Keratinocyte (primary cell): ENCODE data around the gene PLAU. TPM values are rescaled to one million over a fixed set of nuclear protein-coding genes. Genes with fewer than 3 reads are reported as not detected.

Source experiments
- DNase-seq: peaks from one replicate; pipeline ENCODE4 v3.0.0-alpha.2; 2011; ENCODE audit warnings: low read depth, missing footprints, low spot score
- FAIRE-seq: peaks from 2 replicates; lab custom pipeline; 2011; peaks lifted over from hg19 to GRCh38; lab: Jason Lieb, UNC
- H2AFZ ChIP-seq: 2 replicates; pipeline ENCODE4 v1.6.0; 2012; ENCODE audit warnings: low read length, control low read depth, inconsistent platforms; ENCODE audit not compliant: control insufficient read depth
- H3K27ac ChIP-seq: 2 replicates; pipeline ENCODE4 v1.5.1; 2011; ENCODE audit warnings: low read length; ENCODE audit not compliant: control insufficient read depth, insufficient read depth
- H3K27me3 ChIP-seq: 3 replicates; pipeline ENCODE4 v1.6.0; 2011; ENCODE audit warnings: low read length; ENCODE audit not compliant: control insufficient read depth, insufficient read depth; ENCODE audit errors: extremely low read depth
- H3K36me3 ChIP-seq, 2 experiments: 2 replicates in 1 of 2; 3 replicates in 1 of 2; pipeline ENCODE4 v1.5.1; 2011; ENCODE audit warnings: low read length in 2 of 2, mild to moderate bottlenecking in 1 of 2; ENCODE audit not compliant: control insufficient read depth in 2 of 2, insufficient read depth in 2 of 2; ENCODE audit errors: extremely low read depth in 1 of 2
- H3K4me1 ChIP-seq: 3 replicates; pipeline ENCODE4 v1.5.1; 2011; ENCODE audit warnings: low read length; ENCODE audit not compliant: control insufficient read depth, insufficient read depth; ENCODE audit errors: extremely low read depth
- H3K4me2 ChIP-seq: 3 replicates; pipeline ENCODE4 v1.6.0; 2011; ENCODE audit warnings: low read depth, low read length; ENCODE audit not compliant: control insufficient read depth, insufficient read depth; ENCODE audit errors: extremely low read depth
- H3K4me3 ChIP-seq, 3 experiments: fragments of 200-600 bp in 1 of 3; sonication (generic) in 1 of 3; 2 replicates in 2 of 3; 3 replicates in 1 of 3; pipeline ENCODE4 v1.5.1; 2011 to 2016; ENCODE audit warnings: low read length in 3 of 3, mild to moderate bottlenecking in 3 of 3, control low read depth in 2 of 3, inconsistent platforms in 1 of 3, low read depth in 1 of 3, mixed read lengths in 1 of 3, mixed run types in 1 of 3, moderate library complexity in 1 of 3; ENCODE audit not compliant: control insufficient read depth in 2 of 3, insufficient read depth in 2 of 3; ENCODE audit errors: extremely low read depth in 1 of 3
- H3K79me2 ChIP-seq: 2 replicates; pipeline ENCODE4 v1.6.0; 2012; ENCODE audit warnings: low read length; ENCODE audit not compliant: control insufficient read depth, insufficient read depth
- H3K9ac ChIP-seq: 3 replicates; pipeline ENCODE4 v1.6.0; 2011; ENCODE audit warnings: low read length; ENCODE audit not compliant: control insufficient read depth, insufficient read depth; ENCODE audit errors: extremely low read depth
- H3K9me1 ChIP-seq: 3 replicates; pipeline ENCODE4 v1.6.0; 2011; ENCODE audit warnings: low read length; ENCODE audit not compliant: control insufficient read depth, insufficient read depth; ENCODE audit errors: extremely low read depth
- H3K9me3 ChIP-seq: 2 replicates; pipeline ENCODE4 v1.5.1; 2012; ENCODE audit warnings: low read depth, low read length; ENCODE audit not compliant: control insufficient read depth
- H4K20me1 ChIP-seq: 3 replicates; pipeline ENCODE4 v1.6.0; 2011; ENCODE audit warnings: low read length; ENCODE audit not compliant: control insufficient read depth, insufficient read depth; ENCODE audit errors: extremely low read depth
- EZH2 ChIP-seq: IDR thresholded peaks from one replicate; pipeline ENCODE4 v1.6.1; 2012; ENCODE audit warnings: inconsistent platforms, mild to moderate bottlenecking, low read length, moderate library complexity
- dilution Hi-C: fragments of 300-500 bp; cut with MboI; formaldehyde crosslinking; loops from one replicate; pipeline ENCODE4 v1.7.0; 2020; ENCODE audit warnings: low sequenced_read_pairs; ENCODE audit not compliant: extremely low pct_ligation_motif_present
- polyA plus RNA-seq, 5 experiments: library from polyadenylated mRNA; depleted of rRNA in 3 of 5; stranded (reverse) in 3 of 5; stranded (forward) in 1 of 5; unstranded in 1 of 5; fragments of >200 nt; gene quantifications; 1 replicate in 1 of 5; 2 replicates in 3 of 5; 3 replicates in 1 of 5; pipeline versions ENCODE4 v1.2.1 to v1.2.3, GENCODE V29; 2011 to 2012; ENCODE audit warnings: missing spikeins in 2 of 5, low read depth in 1 of 5, low replicate concordance in 1 of 5
- TF ChIP-seq, protein P1 (sequence below), 3 experiments: IDR thresholded peaks in 1 of 3; conservative IDR thresholded peaks in 1 of 3; optimal IDR thresholded peaks in 1 of 3; 2 replicates in 2 of 3; 3 replicates in 1 of 3; pipeline versions ENCODE3 to v1.5.1; 2011; ENCODE audit warnings: low read length in 3 of 3, mild to moderate bottlenecking in 3 of 3, moderate library complexity in 2 of 3, control low read depth in 1 of 3, inconsistent platforms in 1 of 3; ENCODE audit not compliant: insufficient read depth in 2 of 3; ENCODE audit errors: extremely low read depth in 1 of 3

Gene PLAU
- polyA plus RNA-seq, 1 donor (not counting 4 experiments of a cell fraction or from before 2014, with no cell fraction given), result 262 TPM

DNA sequence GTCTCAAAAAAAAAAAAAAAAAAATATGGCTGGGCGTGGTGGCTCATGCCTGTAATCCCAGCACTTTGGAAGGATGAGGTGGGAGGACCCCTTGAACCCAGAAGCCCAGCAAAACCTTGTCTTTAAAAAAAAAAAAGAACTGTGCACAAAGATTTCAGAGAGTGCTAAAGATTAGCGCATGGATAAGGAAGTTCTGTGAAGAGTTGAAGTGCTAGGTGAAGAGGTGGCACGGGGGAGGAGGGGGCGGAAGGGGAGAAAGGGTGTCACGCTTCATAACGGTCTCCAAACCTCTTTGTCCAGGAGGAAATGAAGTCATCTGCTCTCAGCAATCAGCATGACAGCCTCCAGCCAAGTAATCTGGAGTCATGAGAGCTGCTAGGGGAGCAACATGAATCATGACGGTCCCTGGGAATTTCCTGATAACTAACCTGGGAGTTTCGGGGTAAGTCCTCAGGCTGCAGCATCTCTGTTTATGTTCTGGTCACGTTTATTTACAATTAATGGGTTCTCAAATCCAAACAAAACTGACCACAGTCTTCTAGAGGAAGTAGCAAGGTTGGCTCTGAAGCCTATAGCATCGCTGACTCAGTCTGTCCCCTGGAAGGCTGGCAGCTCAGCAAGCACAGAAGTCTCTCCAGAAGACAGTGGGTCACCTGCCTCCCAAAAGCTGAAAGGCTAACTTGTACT lies 1.9 kb upstream of the PLAU start:
- no peak for TF ChIP-seq EZH2
- TF ChIP-seq, protein P1, sequence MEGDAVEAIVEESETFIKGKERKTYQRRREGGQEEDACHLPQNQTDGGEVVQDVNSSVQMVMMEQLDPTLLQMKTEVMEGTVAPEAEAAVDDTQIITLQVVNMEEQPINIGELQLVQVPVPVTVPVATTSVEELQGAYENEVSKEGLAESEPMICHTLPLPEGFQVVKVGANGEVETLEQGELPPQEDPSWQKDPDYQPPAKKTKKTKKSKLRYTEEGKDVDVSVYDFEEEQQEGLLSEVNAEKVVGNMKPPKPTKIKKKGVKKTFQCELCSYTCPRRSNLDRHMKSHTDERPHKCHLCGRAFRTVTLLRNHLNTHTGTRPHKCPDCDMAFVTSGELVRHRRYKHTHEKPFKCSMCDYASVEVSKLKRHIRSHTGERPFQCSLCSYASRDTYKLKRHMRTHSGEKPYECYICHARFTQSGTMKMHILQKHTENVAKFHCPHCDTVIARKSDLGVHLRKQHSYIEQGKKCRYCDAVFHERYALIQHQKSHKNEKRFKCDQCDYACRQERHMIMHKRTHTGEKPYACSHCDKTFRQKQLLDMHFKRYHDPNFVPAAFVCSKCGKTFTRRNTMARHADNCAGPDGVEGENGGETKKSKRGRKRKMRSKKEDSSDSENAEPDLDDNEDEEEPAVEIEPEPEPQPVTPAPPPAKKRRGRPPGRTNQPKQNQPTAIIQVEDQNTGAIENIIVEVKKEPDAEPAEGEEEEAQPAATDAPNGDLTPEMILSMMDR (optimal IDR thresholded peaks at IDR 0.05 in 1 of 3, IDR thresholded peaks at IDR 0.05 in 1 of 3, conservative IDR thresholded peaks at IDR 0.05 in 1 of 3; ENCODE audit: extremely low read depth in 1 of 3, insufficient read depth in 2 of 3, low read length in 3 of 3), result no peak

DNA sequence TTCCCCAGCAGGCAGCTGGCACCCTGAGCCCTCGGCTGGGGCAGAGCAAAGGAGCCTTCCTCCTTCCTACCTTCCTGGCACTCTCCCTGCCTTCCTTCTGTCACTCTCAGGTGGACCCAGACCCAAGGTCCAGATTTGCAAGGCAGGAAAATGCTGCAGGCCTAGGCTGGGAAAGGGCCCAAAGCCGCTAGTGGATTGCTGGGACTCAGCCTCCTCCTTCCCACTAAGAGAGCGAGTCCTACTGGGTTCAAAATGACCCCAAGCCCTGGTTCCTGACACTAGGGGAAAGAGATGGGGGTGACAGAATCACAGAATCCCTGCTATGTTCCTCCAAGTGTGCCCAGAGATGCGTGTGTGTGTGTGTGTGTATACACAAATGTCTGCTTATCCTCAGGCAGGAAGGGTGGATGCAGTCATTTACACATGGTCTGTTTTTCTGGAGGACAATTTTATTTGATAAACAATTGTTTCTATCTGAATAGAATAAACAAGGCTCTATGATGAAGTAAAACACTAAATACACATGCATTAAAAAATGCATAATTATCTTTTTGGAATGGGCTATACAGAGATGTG lies 1.3 kb upstream of the PLAU start:
- Histone ChIP-seq H3K27me3 (no peaks in the 10 kb centered on the region), H3K9ac (peak overlapping the region; percentile 85), H2AFZ (no peak overlapping the region), H3K4me3 (peak overlapping the region; percentile 7 to 89 (median 86)), H3K36me3 (peaks cover 22 to 29% of the 10 kb centered on the region in 2 experiments), H3K79me2 (peaks cover 48% of the 10 kb centered on the region), H3K27ac (peak overlapping the region; percentile 99), H3K4me1 (peaks cover 72% of the 10 kb centered on the region), H4K20me1 (peaks cover 10% of the 10 kb centered on the region), H3K9me3 (no peaks in the 10 kb centered on the region), H3K9me1 (no peaks in the 10 kb centered on the region), H3K4me2 (peak overlapping the region; percentile 91)
- FAIRE-seq (peak; percentile 34), DNase-seq (no peak)
- no peak for TF ChIP-seq EZH2
- TF ChIP-seq, protein P1 (optimal IDR thresholded peaks at IDR 0.05 in 1 of 3, IDR thresholded peaks at IDR 0.05 in 1 of 3, conservative IDR thresholded peaks at IDR 0.05 in 1 of 3; ENCODE audit: extremely low read depth in 1 of 3, insufficient read depth in 2 of 3, low read length in 3 of 3), result no peak
- dilution Hi-C loops, result no loop called here

More for the DNA sequence above, 1.9 kb upstream of the PLAU start:
- no peaks in the 10 kb centered on the region for H3K27me3 ChIP-seq
- peaks cover 6% of the 10 kb centered on the region for H4K20me1 ChIP-seq
- no peak overlapping the region for H2AFZ ChIP-seq
- peak overlapping the region in 2 of 3 experiments; percentile 86 to 89 for H3K4me3 ChIP-seq
- H3K9me1 ChIP-seq, result no peaks in the 10 kb centered on the region
- dilution Hi-C loops, result no loop called here
- H3K27ac ChIP-seq, result peak overlapping the region; percentile 99
- H3K4me2 ChIP-seq, result peak overlapping the region; percentile 91
- peak; percentile 92 for DNase-seq
- peak overlapping the region; percentile 85 for H3K9ac ChIP-seq
- H3K4me1 ChIP-seq, result peaks cover 66% of the 10 kb centered on the region
- H3K79me2 ChIP-seq, result peaks cover 42% of the 10 kb centered on the region
- H3K9me3 ChIP-seq, result no peaks in the 10 kb centered on the region
- peak; percentile 83 for FAIRE-seq
- peaks cover 16 to 23% of the 10 kb centered on the region in 2 experiments for H3K36me3 ChIP-seq
